GM23338 (cell line): ENCODE results near the gene FAF2. TPM values are rescaled to one million over a fixed set of nuclear protein-coding genes. Genes with fewer than 3 reads are reported as not detected.
A peak's percentile ranks its signal among the peaks of the same experiment; 100 is the strongest.

ENCODE experiments used
- ATAC-seq: fragments of 200-7000 bp; cut with Tn5 transposase; 3 replicates; pipeline ENCODE4 v1.9.1; 2020
- DNase-seq: peaks from one replicate; pipeline ENCODE4 v3.0.0-alpha.2; 2015; ENCODE audit warnings: low spot score
- H2AFZ ChIP-seq: fragments of 200-600 bp; sonication (generic); 2 replicates; pipeline ENCODE4 v1.8.0; 2016; ENCODE audit warnings: antibody characterized with exemption, mild to moderate bottlenecking, moderate library complexity
- H3F3A ChIP-seq: fragments of 200-600 bp; sonication (generic); replicated peaks from 2 replicates; pipeline ENCODE4 v1.8.0; 2017; ENCODE audit warnings: antibody characterized with exemption, mixed run types, low read depth
- H3K27ac ChIP-seq: fragments of 200-600 bp; sonication (generic); 2 replicates; pipeline ENCODE4 v1.6.1; 2016; ENCODE audit warnings: low read depth
- H3K27me3 ChIP-seq: fragments of 200-600 bp; sonication (generic); 2 replicates; pipeline ENCODE4 v1.8.0; 2016; ENCODE audit warnings: mild to moderate bottlenecking, mixed run types, moderate library complexity; ENCODE audit not compliant: insufficient read depth
- H3K36me3 ChIP-seq: fragments of 200-600 bp; sonication (generic); 2 replicates; pipeline ENCODE4 v1.8.0; 2016; ENCODE audit warnings: mild to moderate bottlenecking; ENCODE audit not compliant: insufficient read depth
- H3K4me1 ChIP-seq: fragments of 200-600 bp; sonication (generic); 2 replicates; pipeline ENCODE4 v1.8.0; 2016; ENCODE audit warnings: mild to moderate bottlenecking, moderate library complexity; ENCODE audit not compliant: insufficient read depth
- H3K4me2 ChIP-seq: fragments of 200-600 bp; sonication (generic); 2 replicates; pipeline ENCODE4 v1.7.1; 2017; ENCODE audit warnings: mixed run types
- H3K4me3 ChIP-seq: fragments of 200-600 bp; sonication (generic); 2 replicates; pipeline ENCODE4 v1.6.1; 2016; ENCODE audit warnings: mixed run types
- H3K79me2 ChIP-seq: fragments of 200-600 bp; sonication (generic); replicated peaks from 2 replicates; pipeline ENCODE4 v1.8.0; 2017; ENCODE audit warnings: mild to moderate bottlenecking; ENCODE audit not compliant: insufficient read depth
- H3K9me2 ChIP-seq: fragments of 200-600 bp; sonication (generic); 2 replicates; pipeline ENCODE4 v1.8.0; 2017; ENCODE audit not compliant: insufficient read depth
- H4K20me1 ChIP-seq: fragments of 200-600 bp; sonication (generic); replicated peaks from 2 replicates; pipeline ENCODE4 v1.8.0; 2017; ENCODE audit warnings: mild to moderate bottlenecking; ENCODE audit not compliant: insufficient read depth
- H3K27ac Mint-ChIP-seq: 2 replicates; pipeline ENCODE4 v1.8.0; 2020; ENCODE audit warnings: inconsistent platforms, mild to moderate bottlenecking, moderate library complexity, mixed read lengths
- H3K27me3 Mint-ChIP-seq: 3 replicates; pipeline ENCODE4 v1.8.0; 2022; ENCODE audit warnings: low read depth, mild to moderate bottlenecking, moderate library complexity, mixed read lengths, inconsistent platforms; ENCODE audit not compliant: insufficient read depth, poor library complexity
- H3K36me3 Mint-ChIP-seq: 3 replicates; pipeline ENCODE4 v1.8.0; 2021; ENCODE audit warnings: low read depth, mild to moderate bottlenecking, inconsistent platforms, moderate library complexity, mixed read lengths
- H3K4me1 Mint-ChIP-seq: 3 replicates; pipeline ENCODE4 v1.8.0; 2020; ENCODE audit warnings: mild to moderate bottlenecking, inconsistent platforms, mixed read lengths
- H3K4me3 Mint-ChIP-seq: 3 replicates; pipeline ENCODE4 v1.8.0; 2021; ENCODE audit warnings: moderate library complexity, mild to moderate bottlenecking, inconsistent platforms, mixed read lengths
- H3K9me3 Mint-ChIP-seq: 3 replicates; pipeline ENCODE4 v1.8.0; 2020; ENCODE audit warnings: moderate library complexity, mild to moderate bottlenecking, inconsistent platforms, mixed read lengths
- EZH2 ChIP-seq: fragments of 200-600 bp; sonication (generic); IDR thresholded peaks from one replicate; pipeline ENCODE4 v1.8.0; 2017; ENCODE audit warnings: antibody characterized with exemption, mild to moderate bottlenecking, low read depth; ENCODE audit not compliant: unreplicated experiment
- EZH2phosphoT487 ChIP-seq: fragments of 200-600 bp; sonication (generic); IDR thresholded peaks from one replicate; pipeline ENCODE4 v1.8.1; 2018; ENCODE audit warnings: antibody characterized with exemption; ENCODE audit not compliant: unreplicated experiment
- JUNB ChIP-seq: IDR thresholded peaks from one replicate; pipeline ENCODE4 v1.6.1; 2016; ENCODE audit warnings: antibody characterized with exemption; ENCODE audit not compliant: unreplicated experiment
- NANOG ChIP-seq: IDR thresholded peaks from 2 replicates; pipeline ENCODE4 v1.6.1; 2016; ENCODE audit warnings: antibody characterized with exemption, borderline replicate concordance
- POLR2AphosphoS5 ChIP-seq: IDR thresholded peaks from 2 replicates; pipeline ENCODE4 v1.6.1; 2016; ENCODE audit warnings: antibody characterized with exemption, low read depth
- STAT1 ChIP-seq: IDR thresholded peaks from one replicate; pipeline ENCODE4 v1.6.1; 2016; ENCODE audit warnings: antibody characterized with exemption; ENCODE audit not compliant: unreplicated experiment
- ZNF114 ChIP-seq: fragments of 250-450 bp; sonication (Bioruptor Pico); IDR thresholded peaks from 2 replicates; pipeline ENCODE4 v1.5.0; 2020; ENCODE audit warnings: mild to moderate bottlenecking, moderate library complexity
- ZNF331 ChIP-seq: fragments of 250-450 bp; sonication (Bioruptor Pico); IDR thresholded peaks from 2 replicates; pipeline ENCODE4 v1.5.0; 2020; ENCODE audit warnings: low read depth, mild to moderate bottlenecking, moderate library complexity
- polyA plus RNA-seq: library from polyadenylated mRNA; unstranded; fragments of >200 nt; fragmentation: Nextera tagmentation; extraction: Ambion mirVana; gene quantifications from 2 replicates; pipeline ENCODE4 v1.2.1, GENCODE V29; 2016
- total RNA-seq: library from RNA; depleted of rRNA; stranded (reverse); fragments of >200 nt; shearing (Covaris generic); gene quantifications from 2 replicates; pipeline ENCODE4 v1.2.3, GENCODE V29; 2014
- TF ChIP-seq, protein P1 (sequence below), 2 experiments: fragments of 200-600 bp in 1 of 2; sonication (generic) in 1 of 2; conservative IDR thresholded peaks; 2 replicates each; pipeline versions ENCODE4 v1.5.1 to v1.6.1; 2016 to 2017; ENCODE audit warnings: antibody characterized with exemption in 2 of 2, low read depth in 2 of 2, mild to moderate bottlenecking in 2 of 2, moderate library complexity in 1 of 2
- TF ChIP-seq, protein P2 (sequence below): IDR thresholded peaks from one replicate; pipeline ENCODE4 v1.6.1; 2018; ENCODE audit warnings: antibody characterized with exemption; ENCODE audit not compliant: unreplicated experiment
- TF ChIP-seq, protein P3 (sequence below): IDR thresholded peaks from 2 replicates; pipeline ENCODE4 v1.6.1; 2016; ENCODE audit warnings: antibody characterized with exemption

Gene FAF2
- total and polyA plus RNA-seq, 2 experiments from 2014 or later, result 32.8 to 37.6 TPM

DNA sequence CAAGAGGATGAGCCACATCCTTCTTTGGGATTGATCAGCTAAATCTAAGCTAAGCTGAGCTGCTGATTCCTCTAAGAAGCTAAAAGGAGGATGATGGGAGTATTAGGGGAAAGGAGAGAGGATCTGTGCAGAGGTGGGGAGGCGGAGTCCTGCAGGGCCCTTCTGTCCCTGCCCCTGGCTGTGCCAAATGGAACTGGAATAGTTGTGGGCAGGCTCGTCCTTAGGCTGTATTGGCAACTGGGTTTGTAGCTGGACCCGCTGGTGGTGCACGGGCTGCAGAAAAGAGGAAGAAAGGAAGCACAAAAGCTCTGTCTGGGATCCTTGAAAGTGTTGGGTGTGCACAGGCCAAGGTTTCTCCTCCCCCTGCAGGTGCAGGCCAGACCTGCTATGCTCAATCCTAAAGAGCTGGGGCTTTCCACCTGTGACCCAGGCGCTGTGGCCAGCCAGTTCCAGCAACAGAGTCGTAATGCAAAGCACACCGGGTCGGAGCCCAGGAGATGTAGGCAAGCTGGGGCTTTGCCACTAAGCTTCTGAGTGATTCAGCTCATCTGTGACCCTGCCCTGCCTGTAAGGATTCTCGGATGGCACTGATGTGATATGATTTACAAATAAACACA lies 41.6 kb upstream of the FAF2 start:
- no peaks in the 10 kb centered on the region for H3K79me2 ChIP-seq
- no peak overlapping the region for H3K4me3 Mint-ChIP-seq

DNA sequence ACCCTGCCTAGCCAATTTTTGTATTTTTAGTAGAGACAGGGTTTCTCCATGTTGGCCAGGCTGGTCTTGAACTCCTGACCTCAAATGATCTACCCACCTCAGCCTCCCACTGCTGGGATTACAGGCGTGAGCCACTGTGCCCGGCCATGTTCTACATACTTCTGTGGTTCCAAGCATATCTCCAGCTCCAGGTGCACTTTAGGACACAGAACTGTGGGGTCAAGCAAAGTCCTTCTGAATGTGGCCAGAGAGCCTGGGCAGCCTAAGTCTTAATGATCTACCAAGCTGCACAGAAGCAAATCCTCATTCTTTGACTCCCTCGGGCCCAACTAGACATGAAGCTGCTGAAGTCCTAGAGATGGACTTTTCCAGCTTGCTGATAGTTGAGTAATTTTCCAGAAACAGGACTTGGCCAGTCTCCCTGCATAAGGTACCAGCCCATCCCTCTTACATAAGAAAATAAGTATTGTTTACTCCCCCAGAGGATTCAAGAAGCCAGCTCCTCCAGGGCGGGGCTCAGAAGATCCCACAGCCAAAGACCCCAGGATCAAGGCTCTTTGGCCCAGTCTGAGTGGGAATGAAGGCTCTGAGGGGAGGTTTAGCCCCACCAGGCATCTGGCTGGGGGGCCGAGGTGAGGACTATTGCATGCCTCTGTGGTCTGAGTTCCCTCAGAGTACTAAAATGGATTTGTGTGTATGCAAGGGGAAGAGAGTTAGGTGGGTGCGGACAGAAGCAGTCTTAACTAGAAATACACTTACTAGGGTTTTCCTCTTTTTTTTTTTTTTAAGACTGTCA lies 40.5 kb upstream of the FAF2 start:
- H3K9me3 Mint-ChIP-seq, result no peaks in the 10 kb centered on the region
- Histone ChIP-seq H4K20me1 (0 out of 2 replicates have a peak, but pooled peaks cover 3% of the 10 kb centered on the region), H3K4me1 (no peaks in the 10 kb centered on the region), H3K4me2 (no peak overlapping the region), H3K27ac (no peak overlapping the region), H2AFZ (no peak overlapping the region), H3F3A (no peaks in the 10 kb centered on the region), H3K36me3 (no peaks in the 10 kb centered on the region), H3K79me2 (no peaks in the 10 kb centered on the region), H3K27me3 (no peaks in the 10 kb centered on the region), H3K4me3 (no peak overlapping the region), H3K9me2 (no peaks in the 10 kb centered on the region)
- ATAC-seq (no peak), DNase-seq (no peak)
- H3K4me1 Mint-ChIP-seq, result peaks cover 11% of the 10 kb centered on the region
- no peaks in the 10 kb centered on the region for H3K36me3 Mint-ChIP-seq
- H3K27ac Mint-ChIP-seq, result no peak overlapping the region
- peaks cover 3% of the 10 kb centered on the region for H3K27me3 Mint-ChIP-seq
- H3K4me3 Mint-ChIP-seq, result no peak overlapping the region
- no peak for TF ChIP-seq ZNF331 (CRISPR knock-in tag)
- TF ChIP-seq ZNF114 (CRISPR knock-in tag), result no peak
- TF ChIP-seq EZH2phosphoT487, result no peak
- no peak for TF ChIP-seq POLR2AphosphoS5
- no peak for TF ChIP-seq JUNB
- TF ChIP-seq, protein P1, sequence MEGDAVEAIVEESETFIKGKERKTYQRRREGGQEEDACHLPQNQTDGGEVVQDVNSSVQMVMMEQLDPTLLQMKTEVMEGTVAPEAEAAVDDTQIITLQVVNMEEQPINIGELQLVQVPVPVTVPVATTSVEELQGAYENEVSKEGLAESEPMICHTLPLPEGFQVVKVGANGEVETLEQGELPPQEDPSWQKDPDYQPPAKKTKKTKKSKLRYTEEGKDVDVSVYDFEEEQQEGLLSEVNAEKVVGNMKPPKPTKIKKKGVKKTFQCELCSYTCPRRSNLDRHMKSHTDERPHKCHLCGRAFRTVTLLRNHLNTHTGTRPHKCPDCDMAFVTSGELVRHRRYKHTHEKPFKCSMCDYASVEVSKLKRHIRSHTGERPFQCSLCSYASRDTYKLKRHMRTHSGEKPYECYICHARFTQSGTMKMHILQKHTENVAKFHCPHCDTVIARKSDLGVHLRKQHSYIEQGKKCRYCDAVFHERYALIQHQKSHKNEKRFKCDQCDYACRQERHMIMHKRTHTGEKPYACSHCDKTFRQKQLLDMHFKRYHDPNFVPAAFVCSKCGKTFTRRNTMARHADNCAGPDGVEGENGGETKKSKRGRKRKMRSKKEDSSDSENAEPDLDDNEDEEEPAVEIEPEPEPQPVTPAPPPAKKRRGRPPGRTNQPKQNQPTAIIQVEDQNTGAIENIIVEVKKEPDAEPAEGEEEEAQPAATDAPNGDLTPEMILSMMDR (conservative IDR thresholded peaks at IDR 0.05; ENCODE audit: low read depth in 2 of 2), result no peak
- no peak for TF ChIP-seq EZH2
- no peak for TF ChIP-seq STAT1
- TF ChIP-seq, protein P2, sequence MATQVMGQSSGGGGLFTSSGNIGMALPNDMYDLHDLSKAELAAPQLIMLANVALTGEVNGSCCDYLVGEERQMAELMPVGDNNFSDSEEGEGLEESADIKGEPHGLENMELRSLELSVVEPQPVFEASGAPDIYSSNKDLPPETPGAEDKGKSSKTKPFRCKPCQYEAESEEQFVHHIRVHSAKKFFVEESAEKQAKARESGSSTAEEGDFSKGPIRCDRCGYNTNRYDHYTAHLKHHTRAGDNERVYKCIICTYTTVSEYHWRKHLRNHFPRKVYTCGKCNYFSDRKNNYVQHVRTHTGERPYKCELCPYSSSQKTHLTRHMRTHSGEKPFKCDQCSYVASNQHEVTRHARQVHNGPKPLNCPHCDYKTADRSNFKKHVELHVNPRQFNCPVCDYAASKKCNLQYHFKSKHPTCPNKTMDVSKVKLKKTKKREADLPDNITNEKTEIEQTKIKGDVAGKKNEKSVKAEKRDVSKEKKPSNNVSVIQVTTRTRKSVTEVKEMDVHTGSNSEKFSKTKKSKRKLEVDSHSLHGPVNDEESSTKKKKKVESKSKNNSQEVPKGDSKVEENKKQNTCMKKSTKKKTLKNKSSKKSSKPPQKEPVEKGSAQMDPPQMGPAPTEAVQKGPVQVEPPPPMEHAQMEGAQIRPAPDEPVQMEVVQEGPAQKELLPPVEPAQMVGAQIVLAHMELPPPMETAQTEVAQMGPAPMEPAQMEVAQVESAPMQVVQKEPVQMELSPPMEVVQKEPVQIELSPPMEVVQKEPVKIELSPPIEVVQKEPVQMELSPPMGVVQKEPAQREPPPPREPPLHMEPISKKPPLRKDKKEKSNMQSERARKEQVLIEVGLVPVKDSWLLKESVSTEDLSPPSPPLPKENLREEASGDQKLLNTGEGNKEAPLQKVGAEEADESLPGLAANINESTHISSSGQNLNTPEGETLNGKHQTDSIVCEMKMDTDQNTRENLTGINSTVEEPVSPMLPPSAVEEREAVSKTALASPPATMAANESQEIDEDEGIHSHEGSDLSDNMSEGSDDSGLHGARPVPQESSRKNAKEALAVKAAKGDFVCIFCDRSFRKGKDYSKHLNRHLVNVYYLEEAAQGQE, result no peak
- TF ChIP-seq, protein P3, sequence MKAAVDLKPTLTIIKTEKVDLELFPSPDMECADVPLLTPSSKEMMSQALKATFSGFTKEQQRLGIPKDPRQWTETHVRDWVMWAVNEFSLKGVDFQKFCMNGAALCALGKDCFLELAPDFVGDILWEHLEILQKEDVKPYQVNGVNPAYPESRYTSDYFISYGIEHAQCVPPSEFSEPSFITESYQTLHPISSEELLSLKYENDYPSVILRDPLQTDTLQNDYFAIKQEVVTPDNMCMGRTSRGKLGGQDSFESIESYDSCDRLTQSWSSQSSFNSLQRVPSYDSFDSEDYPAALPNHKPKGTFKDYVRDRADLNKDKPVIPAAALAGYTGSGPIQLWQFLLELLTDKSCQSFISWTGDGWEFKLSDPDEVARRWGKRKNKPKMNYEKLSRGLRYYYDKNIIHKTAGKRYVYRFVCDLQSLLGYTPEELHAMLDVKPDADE, result no peak
- TF ChIP-seq NANOG, result no peak

More for the DNA sequence above, 41.6 kb upstream of the FAF2 start:
- Mint-ChIP-seq H3K27me3 (peaks cover 3% of the 10 kb centered on the region), H3K27ac (no peak overlapping the region), H3K9me3 (no peaks in the 10 kb centered on the region), H3K4me1 (peaks cover 16% of the 10 kb centered on the region), H3K36me3 (no peaks in the 10 kb centered on the region; the same call in 2 of the 3 replicates)
- H3K27ac ChIP-seq, result 0 out of 2 replicates have a peak overlapping the region, but pooled peaks have one; percentile 50
- no peak overlapping the region for H3K4me3 ChIP-seq
- DNase-seq, result no peak
- no peak for TF ChIP-seq STAT1
- no peaks in the 10 kb centered on the region for H3K27me3 ChIP-seq
- no peaks in the 10 kb centered on the region for H3F3A ChIP-seq
- peak; percentile 14 for ATAC-seq
- peaks cover 3% of the 10 kb centered on the region; the same call in 1 of the 2 replicates for H4K20me1 ChIP-seq
- H3K4me1 ChIP-seq, result no peaks in the 10 kb centered on the region
- H3K9me2 ChIP-seq, result no peaks in the 10 kb centered on the region
- H3K36me3 ChIP-seq, result no peaks in the 10 kb centered on the region
- H2AFZ ChIP-seq, result no peak overlapping the region
- no peak overlapping the region for H3K4me2 ChIP-seq
